ENCODE data around the gene STK32A.

Gene STK32A

DNA sequence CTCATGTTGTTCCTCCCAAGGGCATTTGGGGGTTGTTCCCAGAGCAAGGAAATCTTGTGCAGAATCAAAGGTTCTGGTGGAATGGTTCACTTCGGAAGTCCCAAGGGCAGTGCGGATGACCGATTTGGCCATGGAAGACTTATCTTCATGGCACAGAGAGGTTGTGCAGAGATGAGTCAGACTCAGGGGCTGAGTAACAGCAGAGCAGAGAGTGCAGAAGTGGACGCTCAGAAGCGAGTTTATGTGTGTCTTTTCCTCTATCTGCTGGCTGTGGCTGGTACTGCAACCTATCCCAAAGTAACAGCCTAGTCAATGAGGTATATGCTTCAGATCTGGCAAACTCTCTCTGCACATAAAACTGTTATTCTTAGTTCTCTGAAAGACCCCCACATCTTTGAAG, 157.0 kb downstream of the STK32A start:
- DNase-seq (ENCODE audit: low spot score): peak; percentile 22

- DNase-seq (ENCODE audit: low spot score): peak; percentile 37
Observed at GRCh38 chr5:147393874-147394672, 159.2 kb downstream of the STK32A start.

DNA sequence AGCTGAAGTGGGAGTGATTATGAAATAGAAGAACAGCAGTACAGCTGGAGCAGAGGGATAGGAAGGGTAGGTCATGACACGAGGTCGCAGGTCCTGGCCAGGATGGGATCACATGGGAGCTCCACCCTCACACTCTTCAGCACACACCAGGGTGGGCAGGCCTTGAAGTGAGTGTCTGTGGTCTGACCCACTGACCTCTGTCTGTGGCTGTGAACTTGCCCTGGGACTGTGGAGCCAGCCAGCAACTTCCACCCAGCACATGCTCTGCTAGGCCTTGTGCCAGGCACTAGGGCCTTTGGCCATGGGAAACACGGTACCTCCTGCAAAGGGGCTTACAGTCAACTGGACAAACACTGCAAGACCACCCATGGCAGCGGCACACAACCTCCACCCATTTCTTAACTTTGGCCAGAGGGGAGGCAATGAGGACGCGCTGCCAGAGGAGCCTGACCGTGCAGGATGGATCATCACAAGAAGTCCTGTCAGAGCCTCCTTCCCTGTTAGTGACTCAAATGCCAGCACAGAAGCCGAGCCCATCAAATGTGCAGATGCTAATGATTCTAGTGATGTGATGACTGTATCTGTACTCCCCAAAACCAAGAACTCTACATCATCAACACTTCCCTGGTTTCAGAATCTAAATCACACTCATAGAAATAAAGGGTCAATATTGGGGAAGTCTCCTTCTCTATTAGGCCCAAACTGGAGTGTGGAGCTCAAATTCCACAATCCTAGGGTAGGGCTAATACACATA, 161.4 kb downstream of the STK32A start:
- DNase-seq (ENCODE audit: low spot score): no peak

DNA sequence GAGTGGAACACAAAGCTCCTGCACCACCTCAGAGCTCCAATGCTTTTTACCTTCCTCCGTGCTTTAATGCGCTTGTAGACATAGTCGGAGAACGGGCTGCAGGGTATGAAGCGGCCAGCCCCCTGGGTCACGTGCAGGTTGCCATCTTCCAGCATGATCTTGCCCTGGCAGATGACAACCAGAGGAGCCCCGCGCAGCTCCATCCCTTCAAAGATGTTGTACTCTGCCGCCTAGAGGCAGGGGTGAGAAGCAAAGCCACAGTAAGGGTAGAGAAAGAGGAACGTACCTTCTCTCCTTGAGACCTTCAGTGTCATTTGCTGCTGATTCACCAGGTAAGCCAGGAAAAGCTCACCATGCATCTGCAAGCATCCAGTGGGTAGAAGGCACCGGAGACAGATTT, 162.8 kb downstream of the STK32A start:
- peak; percentile 35 for DNase-seq (ENCODE audit: low spot score)

- DNase-seq (ENCODE audit: low spot score): no peak
Observed at GRCh38 chr5:147398860-147399259, 164.0 kb downstream of the STK32A start.

- DNase-seq (ENCODE audit: low spot score): no peak
Observed at GRCh38 chr5:147400126-147400809, 165.4 kb downstream of the STK32A start.

DNA sequence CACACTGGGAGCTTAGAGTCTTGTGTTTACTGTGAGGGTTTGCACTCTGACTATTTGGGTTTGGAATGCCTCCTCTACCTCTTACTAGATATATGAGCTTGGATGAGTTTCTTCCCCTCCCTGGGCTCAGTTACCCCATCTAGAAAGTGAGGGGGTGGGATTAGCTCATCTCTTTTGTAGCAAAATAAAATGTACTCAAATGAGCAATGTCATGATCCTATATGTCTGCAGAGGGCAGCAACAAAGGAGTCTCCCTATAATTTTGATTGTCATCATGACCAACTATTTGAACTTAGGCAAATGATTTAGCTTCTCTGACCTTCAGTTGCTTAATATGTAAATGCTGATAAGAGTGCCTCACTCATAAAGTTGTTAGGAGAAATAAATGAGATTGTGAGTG, 166.1 kb downstream of the STK32A start:
- no peak for DNase-seq (ENCODE audit: low spot score)

DNA sequence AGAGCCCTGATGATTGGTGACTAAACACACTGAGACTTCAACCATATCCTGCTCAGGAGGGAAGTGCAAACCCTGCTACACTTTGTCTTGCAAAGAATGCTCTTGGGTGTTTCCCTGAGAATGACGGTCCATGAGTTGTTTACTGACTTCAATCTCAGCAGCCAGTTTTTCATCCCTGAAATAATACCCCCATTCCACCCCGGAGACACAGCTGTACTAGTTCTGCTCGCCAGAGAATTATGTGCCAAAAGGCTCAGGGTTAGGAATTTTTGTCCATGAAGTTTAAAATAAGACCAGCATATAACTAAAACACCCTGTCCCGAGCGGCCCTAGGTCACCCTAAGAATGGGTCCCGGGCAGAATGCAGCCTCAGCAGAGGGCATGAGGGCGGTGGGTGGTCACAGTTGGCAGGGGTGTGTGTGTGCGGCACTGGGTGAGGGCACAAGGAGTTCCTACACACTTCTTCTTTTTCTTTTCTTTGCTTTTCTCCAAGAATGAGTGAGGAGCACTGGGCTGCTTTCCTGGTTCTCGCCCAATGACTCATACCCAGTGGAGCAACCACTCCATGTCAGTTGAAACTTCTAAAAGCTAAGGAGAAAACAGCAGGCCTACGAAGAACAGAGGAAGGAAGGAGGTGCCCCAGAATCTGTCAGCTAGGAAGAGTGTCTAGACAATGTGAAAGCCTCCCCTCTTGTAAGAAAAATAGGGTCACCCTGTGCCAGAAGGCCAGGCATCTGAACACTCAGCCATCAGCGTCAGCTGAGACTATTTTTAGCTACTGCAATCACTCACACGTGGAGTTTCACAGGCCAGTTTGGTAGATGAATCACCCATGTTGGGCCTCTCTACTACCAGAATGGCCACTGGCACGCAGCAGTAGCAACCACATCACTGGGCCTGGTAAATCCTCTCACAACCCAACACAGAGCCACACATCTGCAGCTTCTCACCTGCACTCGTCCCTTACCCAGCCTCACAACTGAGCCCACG, 169.1 kb downstream of the STK32A start:
- DNase-seq (ENCODE audit: low spot score): no peak

- no peak for DNase-seq (ENCODE audit: low spot score)
Observed at GRCh38 chr5:147404706-147405105, 169.9 kb downstream of the STK32A start.

DNA sequence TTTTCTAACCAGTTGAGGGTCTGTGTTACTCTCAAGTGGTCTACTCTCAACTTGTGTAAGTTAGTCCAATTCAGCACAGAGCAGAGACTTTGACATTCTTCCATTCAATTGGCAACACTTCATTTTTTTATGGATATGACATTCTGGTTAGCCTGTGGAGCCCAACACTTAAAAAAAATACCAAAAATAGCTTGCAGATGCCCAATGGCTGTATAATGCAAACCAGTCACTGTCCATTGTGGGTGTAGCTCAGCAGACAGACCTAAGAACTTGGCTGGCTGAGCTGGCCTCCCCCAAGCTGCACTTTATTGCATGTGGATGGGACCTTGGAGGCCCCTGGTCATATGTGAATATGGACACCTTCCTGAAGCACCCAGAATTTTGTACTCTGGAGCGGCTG, 171.8 kb downstream of the STK32A start:
- no peak for DNase-seq (ENCODE audit: low spot score)

DNA sequence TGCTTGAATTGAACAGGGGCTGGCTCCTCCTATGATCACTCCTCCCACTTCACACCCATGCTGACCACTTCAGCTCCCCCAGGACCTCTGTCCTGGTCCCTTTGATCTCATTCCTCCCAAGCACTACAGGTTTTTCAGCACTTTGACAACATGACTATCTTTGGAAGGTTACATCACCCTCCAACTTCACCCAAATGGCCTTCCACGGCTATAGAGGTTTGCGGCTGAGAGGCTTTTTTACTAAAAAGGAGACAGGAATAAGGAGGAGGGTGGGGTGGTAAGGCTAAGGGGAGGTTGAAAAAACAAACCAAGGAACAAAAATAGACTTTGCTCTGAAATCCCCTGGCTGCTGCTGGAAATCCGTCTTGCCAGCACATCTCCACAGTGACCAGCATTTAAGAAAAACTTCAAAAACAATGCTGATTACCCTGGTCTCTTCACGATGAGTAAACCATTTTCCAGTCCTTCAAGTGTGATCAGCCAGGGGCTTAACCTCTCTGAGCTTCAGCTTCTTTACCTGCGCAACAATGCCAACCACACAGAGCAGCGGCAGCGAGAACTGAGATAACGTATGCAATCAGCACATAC, 172.4 kb downstream of the STK32A start:
- no peak for DNase-seq (ENCODE audit: low spot score)

DNA sequence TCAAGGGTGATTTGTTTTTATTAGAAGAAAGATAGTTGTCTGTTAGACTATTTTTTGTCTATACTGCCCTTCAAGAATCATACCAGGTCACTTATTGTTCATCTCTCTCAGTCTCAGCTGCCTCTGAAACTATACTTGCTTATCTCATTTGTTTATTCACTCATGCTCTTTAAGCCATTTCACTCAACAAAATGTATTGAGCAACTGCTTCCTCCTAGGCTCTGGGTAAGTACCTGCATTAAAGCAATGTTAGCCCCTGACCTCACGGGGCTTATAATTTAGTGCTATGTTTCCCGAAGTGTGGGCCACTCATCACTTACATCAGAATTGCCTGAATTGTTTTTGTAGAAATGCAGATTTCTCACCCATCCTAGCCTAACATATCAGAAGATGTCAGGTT, 174.2 kb downstream of the STK32A start:
- no peak for DNase-seq (ENCODE audit: low spot score)

- DNase-seq (ENCODE audit: low spot score): no peak
Observed at GRCh38 chr5:147410496-147411358, 175.9 kb downstream of the STK32A start.

- no peak for DNase-seq (ENCODE audit: low spot score)
Observed at GRCh38 chr5:147411359-147412319, 176.8 kb downstream of the STK32A start.

GRCh38 chr5:147412561-147412960, 177.7 kb downstream of the STK32A start:
- DNase-seq (ENCODE audit: low spot score): no peak

DNA sequence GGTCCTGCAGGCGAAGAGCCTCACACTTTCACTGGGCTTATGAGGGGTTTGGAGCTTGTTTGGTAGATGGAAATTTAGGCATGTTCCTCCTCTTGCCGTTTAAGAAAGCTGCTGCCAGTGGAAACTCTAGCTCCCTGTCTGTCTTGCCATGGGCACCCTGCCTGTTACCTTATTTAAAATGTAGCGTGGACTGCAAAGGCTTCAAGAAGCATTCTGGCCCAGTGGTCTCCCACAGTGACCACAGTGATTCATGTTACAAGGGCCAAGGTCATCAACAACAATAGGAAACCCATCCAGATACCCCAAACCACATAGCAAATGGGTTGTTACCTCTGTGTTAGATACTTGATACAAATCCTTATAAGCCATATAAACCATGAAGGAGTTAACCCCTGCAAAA, 178.4 kb downstream of the STK32A start:
- no peak for DNase-seq (ENCODE audit: low spot score)

DNA sequence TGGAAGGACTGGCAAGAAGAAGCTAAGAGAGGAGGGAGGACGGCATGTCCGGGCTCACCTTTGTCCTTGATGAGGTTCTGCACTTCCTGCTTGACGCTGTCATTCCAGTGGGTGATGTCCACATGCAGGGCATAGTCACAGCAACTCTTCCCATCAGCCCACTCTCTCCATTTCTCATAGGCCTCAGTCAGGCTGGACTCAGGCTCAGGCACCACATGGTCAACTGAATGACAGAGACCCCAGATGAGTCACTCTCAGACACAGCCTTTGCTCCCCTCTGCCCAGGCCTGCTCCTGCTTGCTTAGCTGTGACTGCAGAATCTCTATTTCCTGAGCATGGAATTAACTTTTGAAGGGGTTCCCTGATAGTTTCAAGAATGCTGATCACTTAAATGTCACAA, 180.8 kb downstream of the STK32A start:
- DNase-seq (ENCODE audit: low spot score): no peak

- DNase-seq (ENCODE audit: low spot score): no peak
Observed at GRCh38 chr5:147417135-147417813, 182.4 kb downstream of the STK32A start.

DNA sequence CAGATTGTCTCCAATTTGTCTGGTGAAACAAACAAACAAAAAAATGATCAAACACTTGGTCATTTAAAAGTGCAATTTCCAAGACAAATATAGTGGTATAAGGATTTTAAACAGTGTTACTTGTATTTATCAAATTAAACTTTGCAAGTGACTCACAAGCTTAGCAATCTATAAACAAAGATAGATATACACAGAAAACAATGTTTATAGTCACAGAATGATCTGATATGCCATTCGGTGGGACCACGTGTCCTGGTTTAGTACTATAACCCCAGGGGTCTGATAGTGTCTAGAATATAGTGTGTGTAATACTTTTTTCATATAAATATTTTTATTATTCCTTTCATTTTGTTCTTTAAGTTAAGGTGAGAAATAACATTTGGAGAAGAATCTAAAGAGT, 183.8 kb downstream of the STK32A start:
- no peak for DNase-seq (ENCODE audit: low spot score)

All from iPS-NIHi11 (cell line).